GM12801 (cell line): ENCODE data around the gene SUPT20HL2.

Source experiments
- TF ChIP-seq, protein P1 (sequence below): IDR thresholded peaks from one replicate; pipeline ENCODE4 v1.5.1; 2011; ENCODE audit warnings: control low read depth; ENCODE audit not compliant: insufficient read length; ENCODE audit errors: extremely low read depth

Gene SUPT20HL2

DNA sequence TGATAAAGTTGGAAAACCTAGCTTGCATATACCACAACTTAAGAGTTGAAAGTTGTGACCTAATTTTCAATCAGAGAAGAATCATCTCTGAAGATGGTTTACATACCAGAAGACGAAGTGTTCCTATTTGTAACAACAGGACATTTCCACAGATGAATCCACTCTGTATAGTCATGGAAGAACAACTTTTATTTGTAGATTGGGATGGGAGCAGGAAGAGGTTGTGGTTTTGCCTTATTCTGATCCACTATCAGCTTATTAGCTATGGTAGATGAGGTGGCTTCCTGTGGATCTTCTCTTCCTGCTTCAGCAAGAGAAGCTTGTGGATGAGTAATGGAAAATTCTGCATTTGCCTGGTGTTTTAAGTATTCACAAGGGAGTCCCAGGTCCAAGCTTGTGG is 27.9 kb upstream of the SUPT20HL2 start:
- TF ChIP-seq, protein P1, sequence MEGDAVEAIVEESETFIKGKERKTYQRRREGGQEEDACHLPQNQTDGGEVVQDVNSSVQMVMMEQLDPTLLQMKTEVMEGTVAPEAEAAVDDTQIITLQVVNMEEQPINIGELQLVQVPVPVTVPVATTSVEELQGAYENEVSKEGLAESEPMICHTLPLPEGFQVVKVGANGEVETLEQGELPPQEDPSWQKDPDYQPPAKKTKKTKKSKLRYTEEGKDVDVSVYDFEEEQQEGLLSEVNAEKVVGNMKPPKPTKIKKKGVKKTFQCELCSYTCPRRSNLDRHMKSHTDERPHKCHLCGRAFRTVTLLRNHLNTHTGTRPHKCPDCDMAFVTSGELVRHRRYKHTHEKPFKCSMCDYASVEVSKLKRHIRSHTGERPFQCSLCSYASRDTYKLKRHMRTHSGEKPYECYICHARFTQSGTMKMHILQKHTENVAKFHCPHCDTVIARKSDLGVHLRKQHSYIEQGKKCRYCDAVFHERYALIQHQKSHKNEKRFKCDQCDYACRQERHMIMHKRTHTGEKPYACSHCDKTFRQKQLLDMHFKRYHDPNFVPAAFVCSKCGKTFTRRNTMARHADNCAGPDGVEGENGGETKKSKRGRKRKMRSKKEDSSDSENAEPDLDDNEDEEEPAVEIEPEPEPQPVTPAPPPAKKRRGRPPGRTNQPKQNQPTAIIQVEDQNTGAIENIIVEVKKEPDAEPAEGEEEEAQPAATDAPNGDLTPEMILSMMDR = no peak

DNA sequence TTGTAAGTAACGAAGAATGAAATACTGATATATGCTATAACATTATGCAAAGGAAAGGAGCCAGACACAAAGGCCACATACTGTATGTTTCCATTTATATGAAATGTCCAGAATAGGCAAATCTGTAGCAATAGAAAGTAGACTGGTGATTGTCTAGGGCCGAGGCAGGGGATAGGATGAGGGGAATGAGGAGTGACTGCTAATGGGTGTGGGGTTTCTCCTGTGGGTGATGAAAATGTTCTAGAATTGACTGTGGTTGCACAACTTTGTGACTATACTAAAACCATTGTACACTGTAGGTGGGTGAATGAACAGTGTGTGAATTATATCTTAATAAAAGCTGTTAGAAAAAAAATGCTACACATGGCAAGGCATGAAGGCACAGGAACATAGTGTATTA is 26.6 kb upstream of the SUPT20HL2 start:
- TF ChIP-seq, protein P1 = no peak

DNA sequence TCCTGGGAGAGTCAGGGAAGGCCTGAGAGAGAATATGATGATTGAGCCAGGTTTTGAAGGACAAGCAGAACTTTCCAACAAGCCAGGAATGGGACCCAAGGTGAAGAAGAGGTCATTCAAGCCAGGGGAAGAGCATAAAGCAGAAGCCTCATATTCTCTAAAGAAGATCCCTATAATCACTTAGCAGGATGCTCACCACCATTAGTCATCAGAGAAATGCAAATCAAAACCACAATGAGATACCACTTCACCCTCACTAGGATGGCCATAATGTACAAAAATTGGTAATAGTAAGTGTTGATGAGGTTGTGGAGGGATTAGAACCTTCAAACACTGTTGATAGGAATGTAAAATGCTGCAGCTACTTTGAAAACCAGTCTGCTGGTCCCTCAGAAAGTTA is 26.0 kb upstream of the SUPT20HL2 start:
- TF ChIP-seq, protein P1 = no peak

DNA sequence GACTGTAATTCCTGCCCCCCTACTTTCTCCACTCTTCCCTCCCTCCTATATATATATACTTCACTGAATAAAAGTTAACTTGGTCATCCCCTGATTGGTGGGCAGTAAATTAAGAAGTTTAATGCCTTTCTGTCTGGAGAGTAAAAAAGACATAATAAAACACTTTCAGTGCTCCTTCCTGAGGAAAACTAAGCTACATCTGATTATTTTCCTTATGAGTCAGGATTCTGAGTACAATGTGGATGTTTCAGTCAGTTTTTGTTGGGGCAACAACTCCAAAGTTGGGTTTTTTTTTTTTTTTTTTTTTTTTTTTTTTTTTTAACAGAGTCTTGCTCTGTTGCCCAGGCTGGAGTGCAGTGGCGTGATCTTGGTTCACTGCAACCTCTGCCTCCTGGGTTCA is 22.0 kb upstream of the SUPT20HL2 start:
- TF ChIP-seq, protein P1 = no peak

DNA sequence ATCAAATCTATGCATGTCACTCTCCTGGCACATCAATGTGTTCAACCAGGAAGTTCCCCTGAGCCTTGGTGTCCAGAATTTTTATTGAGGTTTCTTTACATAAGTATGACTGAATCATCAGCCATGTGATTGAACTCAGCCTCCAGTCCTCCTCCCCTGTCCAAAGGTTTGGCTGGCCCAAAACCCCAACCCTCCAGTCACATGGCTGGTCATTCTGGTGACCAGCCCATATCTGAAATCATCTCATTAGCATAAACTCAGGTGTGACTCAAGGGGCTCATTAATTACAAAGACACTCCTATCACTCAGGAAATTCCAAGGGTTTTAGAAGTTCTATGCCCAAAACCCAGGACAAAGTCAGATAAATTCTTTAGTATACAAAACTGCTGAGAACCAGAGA is 20.6 kb upstream of the SUPT20HL2 start:
- TF ChIP-seq, protein P1 = no peak

DNA sequence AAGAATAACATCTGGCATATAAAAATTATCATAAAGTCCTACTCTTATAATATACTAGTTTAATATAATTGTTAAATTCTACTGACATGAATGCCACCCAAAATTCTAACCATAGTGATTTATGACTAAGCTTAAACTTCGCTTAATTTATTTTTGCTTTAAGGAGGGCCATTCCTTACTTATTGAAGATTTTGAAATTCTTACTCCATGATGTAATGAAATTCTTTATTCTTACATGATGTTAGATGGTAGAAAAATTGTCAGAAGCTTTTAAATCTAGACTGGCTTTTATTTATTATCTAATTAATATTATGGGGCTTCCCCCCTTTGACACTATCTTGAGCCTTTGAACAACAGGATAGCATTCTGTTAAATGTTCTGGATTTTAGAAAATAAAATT is 19.5 kb upstream of the SUPT20HL2 start:
- TF ChIP-seq, protein P1 = no peak

DNA sequence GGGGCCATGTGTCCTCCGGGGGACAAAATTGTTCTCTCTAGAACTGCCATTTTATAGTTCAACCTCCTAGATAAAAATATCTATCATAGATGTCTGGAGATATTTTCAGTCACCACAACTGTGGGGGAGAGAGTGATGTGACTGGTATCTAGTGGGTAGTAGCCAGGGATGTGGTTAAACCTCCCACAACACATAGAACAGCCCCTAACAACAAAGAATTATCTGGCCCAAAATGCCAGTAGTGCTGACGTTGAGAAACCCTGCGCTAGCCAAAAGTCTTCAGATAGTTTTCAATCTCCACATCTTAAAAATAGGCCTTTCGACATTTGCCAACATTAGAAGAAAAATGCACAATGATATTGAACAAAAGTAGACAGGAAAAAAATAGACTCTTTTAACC is 19.0 kb upstream of the SUPT20HL2 start:
- TF ChIP-seq, protein P1 = no peak

DNA sequence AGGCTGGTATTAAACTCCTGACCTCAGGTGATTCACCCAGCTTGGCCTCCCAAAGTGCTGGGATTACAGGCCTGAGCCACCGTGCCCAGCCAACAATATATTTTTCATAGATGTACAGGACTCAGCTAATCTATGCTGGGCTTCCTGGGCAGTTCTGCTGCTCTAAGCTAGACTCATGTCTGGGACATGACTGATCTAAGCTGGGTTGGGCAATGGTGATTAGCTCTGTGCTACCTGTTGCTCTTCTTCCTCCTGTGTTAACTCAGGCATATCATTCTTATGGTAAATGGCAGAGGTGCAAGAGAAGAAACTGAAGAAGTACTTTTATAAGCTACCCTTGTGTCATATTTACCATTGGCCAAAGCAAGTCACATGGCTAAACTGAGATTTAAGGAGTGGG is 11.4 kb upstream of the SUPT20HL2 start:
- TF ChIP-seq, protein P1 = no peak
